Thyroid gland (tissue), 4 donors: ENCODE data around the gene CRYBA2. TPM values are rescaled to one million over a fixed set of nuclear protein-coding genes. Genes with fewer than 3 reads are reported as not detected.

Source experiments
- DNase-seq, 2 donors: peaks; one replicate each; pipeline ENCODE4 v3.0.0-alpha.2; 2019
- H3K27ac ChIP-seq, 3 donors: fragments of 200-600 bp; sonication (generic); 1 replicate in 2 of 3; 2 replicates in 1 of 3; pipeline ENCODE4 v1.5.1; 2016 to 2019; ENCODE audit warnings: mild to moderate bottlenecking in 1 of 3, moderate library complexity in 1 of 3
- H3K27me3 ChIP-seq: fragments of 200-600 bp; sonication (generic); one replicate; pipeline ENCODE4 v1.5.1; 2019
- H3K36me3 ChIP-seq, 2 donors: fragments of 200-600 bp; sonication (generic); one replicate each; pipeline ENCODE4 v1.5.1; 2016 to 2019
- H3K4me1 ChIP-seq, 2 donors: fragments of 200-600 bp; sonication (generic); one replicate each; pipeline ENCODE4 v1.5.1; 2017 to 2019
- H3K4me3 ChIP-seq, 3 donors: fragments of 200-600 bp; sonication (generic); replicated peaks in 1 of 3; 1 replicate in 2 of 3; 2 replicates in 1 of 3; pipeline ENCODE4 v1.5.1; 2016; ENCODE audit warnings: mild to moderate bottlenecking in 1 of 3
- H3K9me3 ChIP-seq: fragments of 200-600 bp; sonication (generic); one replicate; pipeline ENCODE4 v1.5.1; 2017
- CTCF ChIP-seq, 6 experiments: fragments of 200-600 bp in 3 of 6; fragments of 450-650 bp in 3 of 6; sonication (generic) in 3 of 6; IDR thresholded peaks; one replicate each; pipeline ENCODE4 v1.5.1; 2016 to 2019; ENCODE audit warnings: antibody characterized with exemption in 6 of 6, mild to moderate bottlenecking in 2 of 6, inconsistent platforms in 1 of 6, moderate library complexity in 1 of 6
- POLR2A ChIP-seq, 2 donors: fragments of 450-650 bp; IDR thresholded peaks; one replicate each; pipeline ENCODE4 v1.6.1; 2017; ENCODE audit warnings: antibody characterized with exemption in 2 of 2, mild to moderate bottlenecking in 2 of 2, moderate library complexity in 1 of 2
- WGBS, 2 donors: methylation state at CpG; one replicate each; pipeline ENCODE4 v1.1.5; 2017; 5-methylcytosine and 5-hydroxymethylcytosine counted together
- intact Hi-C: fragments of 100-400 bp; cut with DNase I; formaldehyde crosslinking; loops from one replicate; pipeline ENCODE4 v1.15.1; 2023
- total RNA-seq, 4 donors: library from RNA; depleted of rRNA; stranded (reverse); fragments of >200 nt; gene quantifications; one replicate each; pipeline ENCODE4 v1.2.3, GENCODE V29; 2016

The CRYBA2 gene
- total RNA-seq, 4 donors from 2014 or later = not detected

- H3K4me3 ChIP-seq = no peak overlapping the region
- 3 to 9% methylated on average over 9 to 21 of the region's 46 CpGs for WGBS, 2 donors
Observed at GRCh38 chr2:218981390-218981880, 11.8 kb downstream of the CRYBA2 start.

GRCh38 chr2:218980735-218981389, 12.4 kb downstream of the CRYBA2 start:
- WGBS, 2 donors = 2 to 4% methylated on average over 26 of the region's 26 CpGs
- H3K27ac ChIP-seq = no peak overlapping the region
- TF ChIP-seq POLR2A (IDR thresholded peaks at IDR 0.05) (no peak), CTCF (IDR thresholded peaks at IDR 0.05) (no peak)
- intact Hi-C loops = no loop called here
- DNase-seq = no peak
- peaks cover 8 to 39% of the 10 kb centered on the region in 2 donors for H3K4me1 ChIP-seq
- no peaks in the 10 kb centered on the region for H3K36me3 ChIP-seq
- no peaks in the 10 kb centered on the region for H3K9me3 ChIP-seq
- peaks cover 36% of the 10 kb centered on the region for H3K27me3 ChIP-seq
- no peak overlapping the region for H3K4me3 ChIP-seq

More at GRCh38 chr2:218981390-218981880, 11.8 kb downstream of the CRYBA2 start:
- Histone ChIP-seq H3K4me1 (peaks cover 8 to 39% of the 10 kb centered on the region in 2 donors), H3K36me3 (no peaks in the 10 kb centered on the region), H3K9me3 (no peaks in the 10 kb centered on the region), H3K27me3 (peaks cover 41% of the 10 kb centered on the region), H3K27ac (no peak overlapping the region)
- DNase-seq = no peak
- no peak for TF ChIP-seq POLR2A (IDR thresholded peaks at IDR 0.05)
- intact Hi-C loops = no loop called here

- Histone ChIP-seq H3K9me3 (no peaks in the 10 kb centered on the region), H3K4me3 (no peak overlapping the region), H3K4me1 (peaks cover 8 to 35% of the 10 kb centered on the region in 2 donors), H3K36me3 (no peaks in the 10 kb centered on the region), H3K27ac (no peak overlapping the region), H3K27me3 (peaks cover 28% of the 10 kb centered on the region)
- peak; percentile 77 to 83 for DNase-seq
- 1 to 4% methylated on average over 32 to 36 of the region's 39 CpGs for WGBS, 2 donors
- intact Hi-C loops = no loop called here
- TF ChIP-seq CTCF (IDR thresholded peaks at IDR 0.05) = peak; percentile 73 to 95 (median 78)
- TF ChIP-seq POLR2A (IDR thresholded peaks at IDR 0.05) = no peak
Observed at GRCh38 chr2:218979846-218980734, 13.1 kb downstream of the CRYBA2 start.

- Histone ChIP-seq H3K36me3 (no peaks in the 10 kb centered on the region), H3K27me3 (no peaks in the 10 kb centered on the region), H3K4me1 (peaks cover 0 to 4% of the 10 kb centered on the region in 2 donors), H3K27ac (no peak overlapping the region), H3K9me3 (no peaks in the 10 kb centered on the region), H3K4me3 (no peak overlapping the region)
- intact Hi-C loops = no loop called here
- DNase-seq = no peak
- 63 to 68% methylated on average over 4 of the region's 4 CpGs for WGBS, 2 donors
- TF ChIP-seq POLR2A (IDR thresholded peaks at IDR 0.05) (no peak), CTCF (IDR thresholded peaks at IDR 0.05) (no peak)
Observed at GRCh38 chr2:218975060-218975777, 18.0 kb downstream of the CRYBA2 start.

- H3K4me1 ChIP-seq = no peaks in the 10 kb centered on the region
- WGBS, 2 donors = 18 to 20% methylated on average over 1 of the region's 1 CpG
- no peak overlapping the region for H3K4me3 ChIP-seq
- H3K27me3 ChIP-seq = no peaks in the 10 kb centered on the region
- no peaks in the 10 kb centered on the region for H3K9me3 ChIP-seq
- TF ChIP-seq POLR2A (IDR thresholded peaks at IDR 0.05) (no peak), CTCF (IDR thresholded peaks at IDR 0.05) (no peak)
- H3K36me3 ChIP-seq = no peaks in the 10 kb centered on the region
- intact Hi-C loops = no loop called here
- DNase-seq = no peak
- H3K27ac ChIP-seq = no peak overlapping the region
Observed at GRCh38 chr2:218970894-218971293, 22.3 kb downstream of the CRYBA2 start.
